HG02588 (cell line): ENCODE data around the gene MRPL14.

ENCODE experiments used
- ATAC-seq: cut with Tn5 transposase; IDR thresholded peaks from one replicate; pipeline ENCODE4 v1.9.1; 2021; ENCODE audit warnings: mild to moderate bottlenecking, moderate library complexity; ENCODE audit not compliant: unreplicated experiment

MRPL14 gene

DNA sequence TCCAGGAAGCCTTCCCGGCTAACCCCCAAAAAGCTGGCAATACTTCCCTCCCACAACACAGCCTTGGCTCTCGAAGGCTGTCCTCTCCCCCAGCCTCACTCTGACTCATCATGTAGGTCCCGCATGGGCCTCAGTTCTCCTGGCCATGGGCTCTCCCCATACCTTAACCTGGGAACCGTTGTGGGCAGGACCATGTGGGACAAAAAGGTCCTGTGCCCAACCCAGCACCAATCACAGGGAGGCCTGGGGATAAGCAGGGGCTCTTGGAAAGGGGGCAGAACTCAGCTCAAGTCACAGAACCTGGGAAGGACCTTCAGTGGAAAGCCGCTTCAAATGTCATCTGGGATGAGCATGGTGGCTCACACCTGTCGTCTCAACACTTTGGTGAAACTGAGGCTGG lies 45.5 kb downstream of the MRPL14 start:
- ATAC-seq: no peak

DNA sequence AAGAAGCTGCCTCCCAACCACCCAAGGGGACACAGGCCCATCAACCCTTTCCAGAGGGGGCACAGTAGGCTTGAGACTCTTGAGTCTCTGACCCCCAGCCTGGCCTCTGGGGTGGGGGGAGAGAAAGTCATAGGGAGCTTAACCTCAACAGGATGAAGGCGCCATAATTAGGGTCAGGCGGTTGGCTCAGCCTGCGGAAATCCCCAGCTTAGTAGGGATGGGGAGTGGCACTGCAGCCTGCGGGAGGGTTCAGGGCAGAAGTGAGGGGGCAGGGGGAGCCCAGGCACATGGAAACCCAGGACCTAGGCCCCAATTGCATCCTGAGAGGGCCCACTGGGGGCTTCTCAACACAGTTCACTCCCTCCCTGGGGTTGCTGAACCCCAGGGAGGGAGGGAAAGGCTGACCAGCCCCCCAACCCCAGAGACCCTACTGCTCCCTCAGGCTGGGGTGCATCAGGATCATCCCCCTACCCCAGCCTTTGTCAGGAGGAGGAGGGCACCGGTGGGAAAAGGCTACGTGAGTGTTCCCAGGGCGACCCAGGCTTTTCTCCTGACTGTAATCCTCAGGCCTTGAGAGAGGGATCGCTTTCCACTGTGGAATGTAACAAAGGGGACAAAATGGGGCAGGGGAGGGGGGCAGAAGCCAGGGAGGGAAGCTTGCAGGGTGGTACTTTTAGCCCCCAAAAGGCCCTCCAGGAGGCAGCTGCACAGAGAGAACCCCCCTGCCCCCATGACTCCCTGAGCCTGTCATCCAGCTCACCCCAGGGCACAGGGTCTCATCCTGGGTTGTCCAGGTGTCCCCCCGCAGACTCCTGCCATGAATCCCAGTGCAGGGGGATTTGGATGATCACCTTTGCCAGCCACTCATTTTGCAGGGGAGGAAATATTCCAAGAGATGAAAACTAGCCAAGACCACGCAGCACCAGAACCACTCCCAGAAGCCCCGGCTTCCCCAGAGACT lies 46.4 kb downstream of the MRPL14 start:
- no peak for ATAC-seq

DNA sequence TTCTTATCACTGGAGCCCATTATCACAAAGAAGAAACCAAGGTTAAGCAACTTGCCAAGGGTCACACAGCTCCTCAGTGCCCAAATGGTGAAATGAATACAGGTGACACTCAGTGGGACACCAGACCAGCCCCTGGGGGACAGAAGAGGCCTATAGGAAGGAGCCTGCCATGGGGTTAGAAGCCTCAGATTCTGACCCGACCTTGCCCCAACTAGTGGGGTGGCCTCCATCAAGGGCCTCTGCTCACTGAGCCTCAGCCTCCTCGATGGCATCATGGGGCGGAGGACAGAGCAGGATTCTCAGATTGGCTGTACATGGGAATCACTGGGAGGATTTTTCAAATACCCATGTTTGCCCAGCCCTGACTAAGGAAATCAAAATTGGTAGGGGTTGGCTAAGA lies 47.6 kb downstream of the MRPL14 start:
- no peak for ATAC-seq

GRCh38 chr6:44078827-44079671 lies 48.2 kb downstream of the MRPL14 start:
- no peak for ATAC-seq

- ATAC-seq: no peak
Measured at GRCh38 chr6:44078219-44078826, 48.9 kb downstream of the MRPL14 start.

DNA sequence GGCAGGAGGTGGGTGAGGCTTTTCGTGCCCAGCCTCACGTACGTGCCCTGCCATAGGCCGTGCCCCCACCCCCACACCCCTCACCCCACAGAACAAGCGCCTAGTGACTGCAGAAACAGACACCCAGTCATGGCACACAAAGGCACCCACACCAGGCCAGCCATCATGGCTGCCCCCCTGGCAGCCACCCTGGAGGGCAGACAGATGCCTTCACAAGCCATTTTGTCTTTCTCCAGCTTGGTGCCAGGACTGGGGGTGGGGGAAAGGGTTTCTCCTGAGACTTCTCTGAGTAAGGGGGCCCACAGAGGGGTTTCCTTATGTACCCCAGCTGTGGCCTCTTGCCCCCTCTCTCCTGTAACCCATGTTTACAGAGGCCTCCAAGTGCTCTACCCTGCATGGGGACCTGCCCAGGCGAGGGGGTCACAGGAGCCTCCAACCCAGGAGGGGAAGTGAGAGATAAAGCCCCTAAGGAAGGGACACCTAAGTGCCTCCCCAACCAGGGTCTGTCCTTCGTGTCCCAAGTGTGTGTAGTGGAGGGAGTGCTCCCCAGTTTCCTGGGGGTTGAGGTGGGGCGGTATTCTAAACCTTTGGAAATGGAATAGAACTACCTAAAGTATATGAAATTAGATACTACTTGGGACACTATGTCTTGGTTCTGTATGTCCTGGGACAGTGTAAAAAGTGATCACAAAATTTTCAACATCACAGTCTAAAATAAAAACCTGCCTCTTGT lies 49.9 kb downstream of the MRPL14 start:
- ATAC-seq: no peak

DNA sequence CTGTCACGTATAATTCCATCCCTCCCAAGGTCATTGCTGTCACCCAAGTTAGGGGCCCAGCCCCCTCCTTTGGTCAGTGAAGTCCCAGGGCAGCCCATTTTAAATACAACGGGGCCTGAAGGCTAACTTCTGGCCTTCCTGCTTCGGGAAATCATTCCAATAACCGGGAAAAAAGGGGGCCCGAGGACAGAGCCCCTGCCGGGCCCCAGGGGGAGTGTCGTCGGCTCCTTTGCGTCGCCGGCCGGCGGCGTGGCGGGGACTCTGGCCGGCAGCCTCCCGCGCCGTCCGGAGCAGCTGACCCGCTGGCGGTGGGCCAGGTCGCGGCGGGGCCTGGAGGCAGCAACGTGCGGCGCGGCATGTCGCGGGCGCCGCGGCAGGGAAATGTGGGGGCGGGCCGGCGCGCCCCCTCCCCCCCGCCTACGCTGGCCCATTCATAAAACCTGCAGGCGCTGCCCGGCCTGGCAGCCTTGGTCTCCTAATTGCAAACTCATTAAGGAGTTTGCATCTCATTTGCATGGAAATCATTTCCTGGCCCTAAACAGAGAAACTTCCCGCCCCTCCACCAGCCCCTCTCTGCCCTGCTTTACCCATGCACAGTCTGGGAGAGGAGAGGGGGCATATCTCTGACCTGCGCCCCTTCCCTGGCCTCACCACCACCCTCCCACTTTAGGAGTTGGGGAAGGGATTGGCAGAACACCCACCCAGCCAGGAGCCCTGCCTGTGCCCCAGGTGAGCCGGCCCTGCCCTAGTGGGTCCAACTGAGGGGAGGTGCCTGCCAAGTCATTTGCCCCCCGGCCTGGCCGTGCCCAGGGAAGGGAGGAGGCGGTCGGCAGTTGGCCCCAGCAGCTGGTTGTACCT lies 50.7 kb downstream of the MRPL14 start:
- no peak for ATAC-seq

- ATAC-seq: no peak
Measured at GRCh38 chr6:44075647-44076355, 51.5 kb downstream of the MRPL14 start.

DNA sequence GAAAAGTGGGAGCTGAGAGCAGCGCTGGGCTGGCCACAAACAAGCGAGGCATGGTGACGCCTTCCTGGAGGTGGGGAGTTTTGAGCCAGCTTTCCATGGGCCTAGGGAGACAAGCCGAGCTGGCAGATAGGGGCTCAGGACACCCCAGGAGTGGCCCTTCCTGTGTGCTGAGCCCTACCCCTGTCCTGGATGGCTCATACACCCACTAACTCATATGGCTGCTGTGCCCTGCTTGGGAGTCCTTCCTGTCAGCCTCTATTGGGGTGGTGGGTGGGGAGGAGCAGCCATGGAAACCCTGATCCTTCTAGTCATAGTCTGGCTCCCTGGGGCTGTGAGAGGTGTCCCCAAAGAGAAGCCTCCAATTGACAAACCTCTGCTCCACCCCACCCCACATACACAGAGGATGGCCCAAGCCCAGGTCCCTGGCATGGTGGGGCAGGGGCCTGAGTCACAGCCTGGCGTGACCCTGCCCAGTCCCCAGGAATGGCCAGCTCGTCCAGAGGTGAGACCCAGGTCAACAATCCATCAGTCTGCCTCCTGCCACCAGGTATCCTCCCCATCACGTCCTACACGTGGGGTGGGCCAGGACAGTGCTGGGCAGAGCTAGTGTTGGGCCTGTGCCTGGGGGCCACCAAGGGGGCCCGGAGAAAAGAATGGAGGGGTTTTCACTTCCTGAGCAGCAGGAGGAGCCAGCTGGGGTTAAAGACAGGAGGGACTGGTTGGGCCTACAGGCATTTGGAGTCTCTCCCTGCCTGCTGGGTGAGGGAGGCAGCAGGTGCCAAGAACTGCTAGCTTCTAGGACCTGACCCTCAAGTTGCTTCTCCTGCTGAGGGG lies 52.2 kb downstream of the MRPL14 start:
- no peak for ATAC-seq

- peak; percentile 29 for ATAC-seq
Measured at GRCh38 chr6:44074439-44074812, 52.8 kb downstream of the MRPL14 start.

DNA sequence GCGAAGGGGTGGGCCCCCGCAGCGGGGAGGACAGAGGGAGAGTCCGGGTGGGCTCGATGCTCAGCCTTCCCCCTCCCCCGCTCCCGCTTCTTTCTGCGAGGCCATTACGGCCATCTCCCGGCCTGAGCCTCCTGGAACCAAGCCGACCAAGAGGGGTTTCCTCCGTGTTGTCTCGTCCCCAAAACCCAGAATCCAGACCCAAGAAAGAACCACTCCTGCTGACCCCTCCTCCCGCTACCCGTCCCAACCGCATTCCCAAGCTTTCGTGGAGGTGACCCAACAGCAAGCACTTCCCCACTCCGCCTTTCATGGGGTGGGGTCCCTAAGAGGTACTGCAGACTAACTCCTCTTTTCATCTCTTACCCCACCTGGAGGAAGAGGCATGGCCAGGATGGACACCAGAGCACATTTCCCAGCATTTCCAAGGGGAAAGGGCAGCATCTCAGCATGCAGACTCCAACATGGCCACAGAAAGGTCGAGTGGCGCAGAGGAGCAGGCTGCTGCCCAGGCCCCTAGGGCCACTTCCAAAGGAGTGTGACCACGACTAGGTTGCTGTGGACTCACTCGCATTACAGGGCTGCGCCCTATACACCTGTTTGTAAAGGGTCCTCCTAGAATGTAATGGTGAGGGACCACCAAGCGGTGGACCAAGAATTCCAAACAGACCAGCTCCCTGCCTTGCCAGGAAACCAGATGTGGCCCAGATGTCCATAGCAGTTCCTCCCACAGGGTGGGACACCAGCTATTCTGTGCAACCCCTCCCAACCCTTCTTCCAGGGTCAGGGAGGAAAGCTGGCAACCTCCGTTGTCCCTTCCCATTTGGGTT lies 53.4 kb downstream of the MRPL14 start:
- no peak for ATAC-seq

DNA sequence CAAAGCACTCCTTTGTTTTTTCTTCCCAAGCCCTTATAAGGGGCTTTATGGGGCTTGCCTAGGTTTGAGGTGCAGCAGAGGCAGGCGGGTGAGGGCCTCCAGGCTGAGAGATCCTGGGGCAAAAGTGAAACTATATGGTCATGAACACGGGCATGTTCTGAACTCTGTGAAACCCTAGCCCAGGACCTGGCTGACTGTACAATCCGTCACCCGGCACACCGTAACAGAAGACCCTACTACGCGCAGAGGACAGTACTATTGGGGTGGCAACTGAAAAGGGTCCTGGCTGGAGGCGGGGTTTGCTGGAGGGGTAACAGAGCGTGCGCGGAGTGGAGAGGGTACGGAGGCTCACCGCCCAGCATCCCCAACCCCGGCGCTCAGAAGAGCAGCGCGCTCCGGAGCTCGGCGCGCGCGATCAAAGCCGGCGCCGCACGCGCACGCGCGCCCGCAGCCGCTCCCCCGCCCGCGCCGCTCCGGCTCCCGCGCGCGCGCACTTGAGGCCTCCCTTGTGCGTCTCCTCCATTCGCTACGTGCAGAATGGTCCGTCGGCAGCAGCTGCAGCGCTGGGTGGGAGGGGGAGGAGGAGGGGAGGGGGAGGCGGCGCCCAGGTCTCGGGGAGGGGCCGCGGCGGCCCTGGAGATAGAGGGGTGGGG lies 54.2 kb downstream of the MRPL14 start:
- peak; percentile 49 for ATAC-seq

DNA sequence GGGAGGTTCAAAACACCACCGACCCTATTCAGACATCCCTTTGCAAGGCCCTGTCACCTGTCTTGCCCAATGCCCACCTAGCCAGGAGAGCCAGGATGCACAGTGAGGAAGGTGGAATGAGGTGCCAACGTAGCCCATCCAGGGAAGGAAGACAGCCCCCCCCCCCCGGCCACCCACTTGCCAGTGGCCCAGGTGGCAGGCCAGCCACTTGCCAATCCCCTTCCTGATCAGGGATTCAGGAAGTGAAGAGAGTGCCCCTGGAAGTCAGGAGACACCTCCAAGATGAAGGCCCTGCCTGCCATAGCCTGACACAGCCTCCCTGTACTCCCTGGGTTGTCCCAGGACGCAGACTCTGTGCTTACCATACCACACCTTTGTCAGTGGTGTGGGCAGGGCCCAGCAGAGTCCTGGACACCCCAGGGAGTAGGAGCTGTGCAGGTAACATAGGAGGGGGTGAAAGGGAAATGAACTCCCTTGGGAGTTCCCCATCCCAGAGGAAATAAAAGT lies 54.7 kb downstream of the MRPL14 start:
- ATAC-seq: no peak

DNA sequence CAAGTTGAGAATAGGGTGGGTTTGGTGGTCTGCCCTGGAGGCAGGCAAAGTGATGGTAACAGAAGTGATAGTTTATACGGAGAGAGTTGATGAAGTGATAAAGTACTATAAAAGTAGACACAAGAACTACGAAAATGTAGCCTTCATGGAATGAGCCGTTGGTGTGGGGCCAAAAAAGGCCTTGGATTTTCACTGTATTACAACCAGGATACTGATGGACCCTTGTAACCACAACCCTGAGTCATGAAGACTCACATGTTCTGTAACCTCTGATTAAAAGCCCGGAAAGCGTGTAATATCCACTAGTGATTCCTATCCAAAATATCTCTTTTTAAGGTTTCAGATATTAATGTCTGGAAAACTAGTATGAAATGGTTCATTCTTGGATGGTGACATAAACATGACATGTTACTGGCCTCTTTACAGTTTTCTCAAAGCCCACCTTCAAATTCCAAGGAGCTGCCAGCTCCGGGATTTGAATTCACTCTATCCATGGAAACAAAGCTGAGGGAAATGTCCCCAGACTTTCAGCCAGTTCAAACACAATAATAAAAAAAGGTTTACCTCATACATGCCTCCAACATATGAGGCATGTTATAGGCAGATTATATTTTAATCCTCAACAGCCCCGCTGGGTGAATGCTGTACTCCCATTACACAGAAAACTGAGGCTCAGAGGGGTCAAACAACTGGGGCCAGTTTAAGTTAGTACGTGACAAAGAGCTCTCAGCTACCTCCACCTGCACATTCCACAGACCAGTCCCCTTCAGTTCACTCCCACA lies 55.4 kb downstream of the MRPL14 start:
- ATAC-seq: no peak

DNA sequence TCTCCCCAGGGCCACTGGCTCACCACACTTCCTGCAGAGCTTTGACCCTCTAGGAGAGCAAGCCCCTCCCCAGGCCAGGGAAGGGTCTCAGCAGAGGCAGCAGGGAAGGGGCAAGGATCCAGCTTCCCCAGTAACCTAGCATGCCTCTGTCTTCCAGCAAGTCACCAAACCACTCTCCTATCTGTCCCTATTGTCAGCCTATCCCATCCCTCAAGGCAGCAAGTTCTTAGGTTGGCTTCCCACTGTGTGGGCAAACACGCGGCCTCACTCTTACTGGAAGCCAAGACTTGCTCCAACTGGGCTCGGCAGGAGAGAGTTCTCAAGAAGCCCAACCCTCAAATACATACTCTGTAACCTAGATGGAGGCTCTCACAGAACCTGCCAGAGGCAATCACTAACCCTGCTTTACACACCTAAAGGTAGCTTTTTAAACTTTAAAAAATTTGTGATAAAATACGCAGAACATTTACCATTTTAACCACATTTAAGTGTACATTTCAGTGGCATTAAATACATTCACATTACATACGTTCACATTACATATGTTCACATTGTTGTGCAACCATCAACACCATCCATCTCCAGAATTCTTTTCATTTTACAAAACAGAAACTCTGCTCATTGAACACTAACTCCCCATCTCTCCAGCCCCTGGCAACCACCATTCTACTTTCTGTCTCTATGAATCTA lies 58.5 kb downstream of the MRPL14 start:
- ATAC-seq: no peak
